ELR (cell line): ENCODE results near the gene FXYD6.

Experiments
- DNase-seq: peaks from one replicate; pipeline ENCODE4 v3.0.0-alpha.2; 2015; ENCODE audit warnings: low read depth

The FXYD6 gene

DNA sequence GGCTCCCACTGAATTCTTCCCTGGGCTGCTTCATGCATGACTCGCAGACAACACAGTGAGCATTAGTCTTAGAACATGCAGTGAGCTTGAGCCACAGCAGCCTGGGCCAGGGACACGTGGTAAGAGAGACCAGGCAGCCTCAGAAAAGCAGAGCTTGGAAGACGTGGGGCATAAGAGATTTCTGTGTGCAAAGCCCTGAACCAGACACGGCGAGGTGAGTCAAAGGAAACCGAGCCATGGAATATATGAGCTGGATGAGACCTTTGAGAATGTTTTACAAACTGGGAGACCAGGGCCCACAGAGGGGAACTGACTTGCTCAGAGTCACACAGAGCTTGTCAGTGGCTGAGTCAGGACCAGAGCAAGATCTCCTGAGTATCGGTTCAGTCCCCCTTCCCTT, 8.5 kb upstream of the FXYD6 start:
- no peak for DNase-seq

- no peak for DNase-seq
Observed at GRCh38 chr11:117883063-117883462, 6.6 kb upstream of the FXYD6 start.

DNA sequence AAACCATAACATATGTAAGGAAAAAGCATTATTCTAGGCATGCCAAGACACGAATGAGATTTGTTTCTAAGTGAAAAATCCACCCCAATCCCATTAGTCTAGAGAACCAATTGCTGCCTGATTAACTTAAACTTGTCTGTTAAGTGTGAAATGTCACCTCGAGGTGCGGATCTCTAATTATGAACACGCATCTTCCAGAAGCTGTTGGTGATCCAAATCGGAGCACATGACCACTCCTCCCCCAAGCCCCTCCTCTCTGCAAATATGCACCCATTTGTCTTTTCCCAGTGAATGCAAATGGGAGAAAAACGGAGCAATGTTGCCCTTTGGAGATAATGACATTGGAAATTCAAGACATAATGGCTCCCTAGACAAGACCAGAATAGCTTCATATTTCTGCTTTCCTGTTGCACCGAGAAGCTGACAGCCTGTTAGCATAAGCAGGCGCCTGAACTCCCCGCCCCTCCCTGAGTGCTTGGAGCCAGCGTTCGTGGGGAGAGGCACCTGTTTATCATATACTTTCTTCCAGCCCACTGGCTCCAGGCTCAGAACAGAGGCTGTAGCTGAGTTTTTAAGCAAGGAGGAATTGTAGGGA, 6.0 kb upstream of the FXYD6 start:
- DNase-seq, result no peak

DNA sequence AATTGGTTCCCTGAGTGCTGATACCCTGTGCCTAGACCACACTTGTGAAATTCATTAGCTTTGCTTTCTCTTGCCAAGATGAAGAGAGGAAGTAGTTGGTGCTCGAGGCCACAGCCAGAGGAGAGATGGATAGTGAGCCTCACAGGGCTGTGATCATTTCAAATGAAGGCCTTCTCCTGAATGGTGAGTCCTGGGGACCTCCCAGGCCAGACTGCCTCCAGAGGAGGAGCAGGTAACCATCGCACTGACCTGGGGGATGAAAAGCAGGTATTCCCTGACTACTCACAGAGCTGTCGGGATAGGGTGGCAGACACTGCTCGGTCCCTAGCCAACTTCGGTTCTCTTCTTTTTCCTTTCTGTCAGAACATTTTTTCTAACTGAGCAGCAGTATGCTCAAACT, 4.8 kb upstream of the FXYD6 start:
- DNase-seq, result no peak

- DNase-seq, result no peak
Observed at GRCh38 chr11:117879516-117880480, 3.3 kb upstream of the FXYD6 start.

DNA sequence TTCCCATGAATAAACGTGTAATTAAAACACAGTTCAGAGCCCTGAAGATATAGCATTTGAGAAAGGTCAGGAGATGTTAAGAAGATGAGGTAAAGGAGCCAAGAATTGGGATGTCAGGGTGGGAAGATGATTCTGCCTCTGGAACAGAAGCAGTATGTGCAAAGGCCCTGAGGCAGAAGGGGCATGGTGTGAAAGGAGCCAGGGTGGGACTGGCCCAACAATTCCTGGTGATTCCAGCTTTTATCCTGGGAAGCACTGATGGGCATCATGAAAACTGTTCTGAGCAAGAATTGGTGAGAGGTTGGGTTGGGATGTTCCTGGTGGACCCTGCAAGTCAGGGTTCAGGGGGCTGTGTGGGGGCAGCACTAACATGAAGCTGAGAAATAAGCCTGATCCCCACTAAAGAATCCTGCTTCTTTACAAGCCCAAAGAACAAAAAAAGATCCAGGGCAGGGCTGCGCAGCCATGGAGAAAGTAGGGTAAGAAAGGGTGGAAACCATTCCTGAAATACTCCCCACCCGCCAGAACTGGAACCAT, 2.5 kb upstream of the FXYD6 start:
- DNase-seq, result no peak

DNA sequence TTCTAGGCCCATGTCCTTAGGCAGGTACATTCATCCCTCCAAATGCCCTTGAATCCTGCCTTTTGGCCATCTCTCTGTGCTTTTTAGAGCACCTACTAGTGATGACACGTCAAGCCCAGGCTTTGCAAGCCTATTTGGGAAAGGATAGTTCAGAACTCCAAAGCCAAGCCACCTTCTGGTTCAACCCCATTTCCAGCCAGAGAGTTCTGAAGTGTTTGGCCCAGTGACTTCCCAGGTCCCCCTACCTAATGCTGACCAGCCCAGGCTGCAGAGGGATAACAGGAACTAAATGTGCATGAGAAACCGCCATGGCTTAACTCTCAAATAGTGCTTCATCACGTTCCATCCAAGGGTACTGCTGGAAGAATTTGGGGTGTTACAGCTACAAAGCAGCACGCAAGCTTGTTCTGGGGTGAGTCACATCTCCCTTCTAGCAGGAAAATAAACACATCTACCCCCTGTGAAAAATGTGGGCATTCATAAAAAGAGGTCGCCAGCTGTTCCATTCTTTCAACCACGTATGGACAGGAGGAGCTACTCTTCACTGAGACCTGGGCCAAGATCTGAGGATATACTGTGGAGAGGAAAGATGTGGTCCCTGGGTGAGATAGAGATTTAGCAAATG, 2.0 kb upstream of the FXYD6 start:
- no peak for DNase-seq

GRCh38 chr11:117877120-117877784, 794 bp upstream of the FXYD6 start:
- DNase-seq, result no peak

DNA sequence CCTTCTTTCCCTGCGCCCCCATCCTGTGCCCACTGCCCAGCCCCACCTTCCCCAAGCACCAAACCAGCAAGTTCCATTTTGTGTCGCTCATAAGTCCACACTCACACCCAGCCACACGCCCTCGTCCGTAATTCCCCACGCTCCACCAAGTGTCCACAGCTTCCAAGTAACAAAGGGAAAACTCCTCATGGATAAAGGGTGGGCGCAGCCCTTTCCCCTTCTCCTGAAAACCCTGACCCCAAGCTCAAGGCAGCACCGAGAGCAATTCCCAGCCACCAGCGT, 458 bp downstream of the FXYD6 start:
- DNase-seq, result no peak

DNA sequence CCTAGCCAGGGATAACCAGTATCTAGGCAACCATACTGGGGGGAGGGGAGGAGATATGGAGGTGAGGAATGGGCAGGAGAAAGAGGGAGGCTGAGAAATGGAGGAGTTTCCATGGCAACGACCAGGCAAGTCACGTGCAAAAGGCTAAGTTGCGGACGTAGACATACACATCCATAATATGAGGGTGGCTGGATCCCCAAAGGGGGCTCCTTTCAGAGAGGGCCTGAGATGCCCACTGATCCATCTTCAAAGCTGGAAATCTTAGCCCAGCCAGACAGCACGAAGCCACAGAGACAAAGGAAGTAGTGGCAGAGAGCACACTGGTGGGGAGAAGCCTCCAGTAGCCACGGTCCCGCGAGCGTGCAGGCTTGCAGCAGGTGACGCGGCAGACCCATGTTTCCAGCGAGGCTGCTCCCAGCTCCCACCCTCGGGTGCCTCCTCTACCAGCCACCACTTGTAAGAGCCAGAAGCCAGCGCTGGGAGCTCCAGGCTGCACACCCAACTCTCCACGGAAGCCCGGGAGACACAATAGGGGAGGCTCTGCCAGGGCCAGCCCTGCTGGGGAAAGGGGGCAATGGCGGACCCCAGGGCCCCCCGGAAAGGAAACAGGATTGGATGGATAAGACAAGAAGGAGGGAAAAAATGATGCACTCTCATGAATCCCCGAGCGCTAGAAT, 938 bp downstream of the FXYD6 start:
- no peak for DNase-seq

DNA sequence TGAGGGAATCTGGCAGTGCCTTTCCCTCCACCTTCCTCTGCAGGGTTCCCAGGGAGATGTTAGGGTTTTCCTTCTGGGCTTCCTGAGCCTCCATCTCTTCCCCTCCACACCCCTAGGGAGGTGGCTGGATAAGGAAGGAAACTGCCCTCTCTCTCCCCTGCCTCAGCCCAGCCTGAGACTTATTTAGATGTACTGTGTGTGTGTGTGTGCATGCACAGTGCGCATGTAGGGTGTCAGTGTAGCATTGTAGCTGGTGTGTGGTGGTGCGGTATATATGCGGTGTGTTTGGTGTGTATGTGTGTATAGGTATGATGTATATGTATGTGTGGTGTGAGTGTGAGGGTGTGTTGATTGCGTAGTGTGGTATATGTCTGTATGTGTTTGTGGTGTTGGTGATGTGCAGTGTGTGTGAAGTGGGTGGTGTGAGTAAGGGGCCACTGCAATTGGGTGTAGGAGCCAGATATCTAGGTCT, 1.5 kb downstream of the FXYD6 start:
- DNase-seq, result no peak

DNA sequence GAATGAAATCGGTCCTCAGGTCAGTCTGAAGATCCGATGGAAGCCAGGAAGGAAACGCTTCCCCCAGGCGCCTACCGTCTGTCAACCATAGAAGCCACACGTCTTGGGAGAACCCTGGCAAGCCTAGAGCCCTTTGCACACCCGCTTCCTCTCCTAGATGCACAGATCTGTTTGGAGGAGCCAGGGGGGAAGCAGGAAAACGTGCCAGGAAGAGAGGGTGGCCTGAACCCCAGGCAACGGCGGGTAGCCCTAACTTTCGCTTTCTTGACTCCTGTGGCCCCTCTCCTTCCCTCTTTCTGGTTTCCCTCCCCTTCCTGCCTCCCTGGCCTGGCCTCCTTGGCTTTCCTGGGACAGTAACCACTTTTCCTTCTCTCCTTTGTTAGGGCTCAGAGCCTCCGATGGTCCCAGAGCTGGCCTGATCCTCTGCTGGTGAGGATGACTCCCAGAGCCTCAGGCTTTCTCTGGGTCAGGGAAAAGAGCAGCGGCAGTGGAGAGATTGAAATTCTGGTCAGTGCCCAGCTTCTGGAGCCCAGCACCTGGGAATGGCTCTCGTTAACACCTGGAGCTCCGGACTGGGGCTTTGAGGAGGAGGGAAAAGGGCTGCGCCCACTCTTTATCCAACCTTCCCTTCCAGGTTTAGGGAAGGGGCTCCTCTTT, 2.1 kb downstream of the FXYD6 start:
- DNase-seq, result no peak

DNA sequence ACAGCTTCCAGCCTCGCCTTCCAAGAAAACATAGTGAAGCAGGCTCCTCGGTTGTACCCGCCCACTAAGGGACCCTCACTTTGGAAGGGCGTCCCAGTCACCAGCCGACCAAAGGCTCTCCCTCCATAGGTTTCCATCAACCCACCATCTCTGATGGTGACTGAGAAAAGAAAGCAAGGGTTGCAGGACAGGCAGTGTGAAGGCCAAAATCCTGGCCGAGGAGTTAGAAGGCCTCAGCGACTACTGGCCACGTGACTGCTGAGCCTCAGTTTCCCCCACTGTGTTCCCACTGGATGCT, 2.7 kb downstream of the FXYD6 start:
- no peak for DNase-seq

DNA sequence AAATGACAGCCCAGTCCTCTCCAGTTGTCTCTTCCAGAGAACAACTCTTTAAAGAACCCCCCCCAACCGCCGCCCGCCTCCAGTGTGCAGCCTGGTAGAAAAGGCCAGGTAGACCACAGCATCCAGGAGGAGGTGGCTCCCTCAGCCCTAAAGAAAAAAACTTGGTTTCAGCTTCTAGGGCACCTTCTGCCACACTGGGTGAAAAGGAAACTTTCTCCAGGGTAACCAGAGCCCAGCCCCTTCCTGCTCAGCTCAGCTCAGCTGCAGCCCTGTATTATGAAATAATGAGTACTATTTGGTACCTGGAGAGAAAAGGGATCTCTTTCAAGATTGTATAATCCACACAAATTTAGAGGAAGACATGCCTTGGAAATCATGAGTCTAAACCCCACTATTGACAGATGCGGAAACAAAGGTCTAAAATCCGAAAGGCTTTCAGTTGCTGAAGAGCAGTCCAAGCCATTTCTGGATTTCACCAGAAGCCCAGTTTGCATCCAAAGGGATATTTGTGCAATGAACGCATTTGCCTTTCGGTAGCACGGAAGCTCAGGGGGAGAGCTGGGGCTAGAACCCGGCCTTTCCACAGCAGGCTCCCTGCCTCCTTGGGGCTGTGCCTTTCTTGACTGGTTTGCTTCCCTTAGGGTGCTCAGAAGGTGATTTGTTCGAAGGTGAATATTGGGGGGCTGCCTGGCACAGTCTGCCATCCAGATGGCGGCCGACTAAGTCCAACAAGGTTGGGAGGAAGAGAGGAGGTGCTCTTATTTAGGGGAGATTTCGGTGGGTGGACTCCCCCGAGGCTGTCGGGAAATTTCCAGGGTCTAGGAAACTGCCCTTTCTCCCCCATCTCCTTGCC, 3.3 kb downstream of the FXYD6 start:
- DNase-seq, result no peak

GRCh38 chr11:117872420-117872961, 4.0 kb downstream of the FXYD6 start:
- no peak for DNase-seq

- no peak for DNase-seq
Observed at GRCh38 chr11:117871784-117872183, 4.7 kb downstream of the FXYD6 start.

- DNase-seq, result no peak
Observed at GRCh38 chr11:117871160-117871559, 5.3 kb downstream of the FXYD6 start.

GRCh38 chr11:117870103-117870952, 6.1 kb downstream of the FXYD6 start:
- DNase-seq, result no peak

- no peak for DNase-seq
Observed at GRCh38 chr11:117869604-117870003, 6.9 kb downstream of the FXYD6 start.
